Activated naive CD4-positive, alpha-beta T cell (primary cell): Measurements from ENCODE around the gene HIPK2.

Source experiments
- DNase-seq, 4 experiments: peaks; one replicate each; lab custom pipeline; 2025; lab: John Stamatoyannopoulos, UW

Gene HIPK2

DNA sequence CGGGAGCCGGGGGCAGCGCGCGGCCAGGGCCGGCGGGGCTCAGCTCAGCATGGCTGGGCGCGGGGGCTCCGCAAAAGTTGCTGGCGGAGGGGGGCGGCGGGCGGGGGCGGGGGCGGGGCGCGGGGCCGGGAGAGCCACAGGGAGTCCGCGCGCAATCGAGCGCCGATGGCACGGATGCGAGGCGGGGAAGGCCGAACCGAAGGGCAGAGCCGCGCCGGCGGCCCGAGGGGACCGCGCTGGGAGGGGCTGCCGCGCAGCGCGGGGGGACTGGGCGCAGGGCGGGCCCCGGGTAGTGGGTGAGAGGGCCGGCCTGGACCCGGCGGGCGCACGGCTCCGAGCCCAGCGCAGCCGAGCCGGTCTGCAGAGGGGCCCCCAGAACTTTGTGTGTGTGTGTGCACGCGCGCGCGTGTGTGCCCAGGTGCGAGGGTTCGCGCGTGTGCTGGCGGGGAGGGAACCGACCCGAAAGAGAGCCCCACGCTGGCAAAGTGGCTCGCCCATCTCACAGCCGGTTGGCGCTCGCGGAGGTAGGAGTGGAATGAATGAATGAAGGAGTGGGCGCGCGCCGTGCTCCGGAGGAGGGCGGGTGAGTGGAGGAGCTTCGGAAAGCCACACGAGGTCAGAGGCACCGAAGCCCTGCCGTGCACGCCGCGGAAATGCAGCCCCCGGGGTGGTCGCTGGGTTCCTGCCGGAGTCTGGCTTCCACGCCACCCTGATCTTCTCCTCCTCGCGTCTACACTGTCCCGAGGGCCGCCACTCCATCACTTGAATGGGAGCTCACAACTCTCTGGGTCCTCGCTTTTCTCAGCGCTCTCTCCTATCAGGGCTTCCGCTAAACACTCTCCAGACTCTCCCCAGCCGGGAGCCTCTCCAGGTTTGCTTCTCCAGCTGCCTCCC is at the start of gene HIPK2:
Gene HIPK2 (minus strand): TSS at position 51 of the 894 bp plus-strand sequence. CDS start 375 bp downstream, outside the sequence.
- DNase-seq: peak; percentile 32 to 64 (median 42)

DNA sequence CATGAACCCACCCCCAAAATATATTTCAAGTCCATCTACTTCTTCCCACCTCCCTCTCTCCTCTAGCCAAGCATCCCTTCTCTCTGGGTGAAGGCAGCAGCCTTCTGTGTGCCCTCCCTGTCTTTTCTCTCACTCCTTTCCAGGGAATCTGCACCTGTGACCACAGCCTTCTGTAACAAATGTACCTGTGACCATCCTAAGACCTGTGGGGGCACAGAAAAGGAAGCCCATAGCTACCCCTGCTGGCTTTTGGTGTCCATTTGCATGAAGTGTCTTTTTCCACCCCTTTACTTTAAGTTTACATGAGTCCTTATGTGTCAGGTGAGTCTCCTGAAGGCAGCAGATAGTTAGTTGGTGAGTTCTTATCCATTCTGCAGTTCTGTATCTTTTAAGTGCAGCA is 49.2 kb upstream of the HIPK2 start:
- DNase-seq: no peak

DNA sequence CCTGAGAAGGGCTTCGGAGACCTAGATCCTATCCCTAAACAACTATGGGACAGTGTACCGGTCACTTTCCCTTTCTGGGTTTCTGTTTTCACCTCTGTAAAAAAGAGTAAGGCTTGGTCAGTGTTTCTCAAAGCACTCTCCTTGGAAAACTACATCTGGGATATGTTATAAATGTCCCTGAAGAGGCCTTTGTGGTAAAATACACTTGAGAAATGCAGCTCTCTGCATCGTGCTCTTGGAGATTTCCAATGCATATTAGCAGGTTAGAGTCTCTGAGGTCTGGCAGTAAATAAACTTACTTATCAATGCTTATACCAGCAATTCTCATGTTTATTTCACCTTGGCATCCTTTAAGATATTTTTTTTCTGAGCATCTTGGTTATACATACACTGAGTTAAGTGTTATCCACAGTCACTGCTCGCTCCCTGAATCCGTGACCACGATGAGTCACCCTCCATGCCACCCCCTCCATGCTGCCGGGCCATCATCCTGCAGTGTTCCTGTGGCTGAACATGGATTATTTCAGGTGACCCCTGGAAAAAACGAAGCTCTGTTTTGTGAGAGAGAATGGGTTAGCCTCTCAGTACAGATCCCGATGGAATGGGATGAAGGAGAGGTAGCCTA is 48.0 kb upstream of the HIPK2 start:
- DNase-seq: no peak

DNA sequence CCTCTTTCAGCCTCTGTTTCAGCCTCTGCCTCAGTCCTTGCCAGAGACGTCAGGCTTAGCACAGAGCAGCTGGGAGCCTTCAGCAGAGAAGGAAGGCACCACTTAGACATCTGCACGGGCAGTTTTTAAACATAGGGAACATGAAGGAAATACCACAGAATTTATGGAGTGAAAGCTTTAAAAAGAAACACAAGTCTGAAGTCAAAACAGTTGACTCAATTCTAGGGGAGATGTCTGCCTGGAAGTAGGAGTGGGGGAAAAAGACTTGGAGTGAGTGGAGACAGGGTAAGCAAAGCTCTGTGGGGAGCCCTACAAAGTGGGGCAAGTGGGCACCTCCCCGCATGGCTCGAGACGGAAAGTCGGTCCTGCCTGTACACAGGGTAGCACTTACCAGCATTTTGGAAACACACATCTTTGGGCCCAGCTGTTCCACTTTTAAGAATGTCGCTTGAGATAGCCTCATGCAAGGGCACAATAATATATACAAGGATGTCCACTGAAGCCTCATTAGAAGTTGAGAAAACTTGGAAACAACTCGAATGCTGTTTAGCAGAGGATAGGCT is 46.2 kb upstream of the HIPK2 start:
- DNase-seq: no peak

DNA sequence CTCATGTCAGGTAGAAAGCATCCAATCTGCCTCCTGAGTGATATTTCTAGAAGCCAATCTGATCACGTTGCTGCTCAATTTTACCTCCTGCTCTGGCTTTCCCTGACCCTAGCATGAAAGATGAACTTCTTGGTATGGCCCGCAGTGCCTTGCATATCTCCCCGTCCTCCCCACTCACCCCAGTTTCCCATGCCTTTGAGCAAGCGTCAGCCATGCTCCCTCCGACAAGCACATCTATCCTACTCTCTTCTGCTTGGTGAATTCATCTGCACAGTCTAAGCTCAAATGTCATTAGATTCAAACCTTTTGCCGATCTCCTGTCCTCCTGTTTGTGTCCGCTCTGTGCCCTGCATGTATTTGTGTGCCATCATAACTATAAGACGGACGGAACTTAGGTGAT is 45.1 kb upstream of the HIPK2 start:
- DNase-seq: no peak

DNA sequence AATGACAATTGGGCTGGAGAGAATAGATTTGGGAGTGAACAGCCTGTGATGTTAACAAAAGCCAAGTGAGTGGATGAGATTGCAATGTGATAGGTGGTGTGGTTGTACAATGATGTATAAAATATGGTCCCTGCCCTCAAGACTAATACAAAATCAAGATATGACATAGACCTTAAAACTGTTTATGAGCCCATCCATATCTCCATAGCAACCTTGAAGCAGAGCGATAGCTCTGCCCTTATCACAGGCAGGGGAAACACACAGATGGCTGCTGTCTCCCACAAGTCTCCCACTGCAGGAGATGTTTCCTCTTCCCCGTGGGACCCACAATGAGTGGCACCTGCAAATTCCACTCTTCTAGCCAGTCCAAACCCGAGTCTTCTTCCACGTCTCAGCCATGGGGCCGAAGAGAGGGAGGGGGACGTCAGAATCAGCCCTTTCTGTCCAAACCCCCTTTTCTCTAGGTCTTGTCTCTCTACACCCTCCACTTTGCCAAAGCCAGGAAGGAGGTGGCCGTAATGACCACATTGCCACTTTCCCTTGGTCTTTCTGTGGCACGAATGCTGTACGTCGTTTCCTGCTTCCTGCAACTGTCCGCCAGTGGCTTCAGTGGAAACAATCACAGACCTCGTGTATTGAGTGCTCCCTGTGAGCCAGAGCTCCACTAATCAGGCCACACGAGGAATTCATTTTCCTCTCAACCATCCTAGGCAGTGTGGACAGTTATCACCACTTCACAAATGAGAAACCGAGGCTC is 43.7 kb upstream of the HIPK2 start:
- DNase-seq: no peak

DNA sequence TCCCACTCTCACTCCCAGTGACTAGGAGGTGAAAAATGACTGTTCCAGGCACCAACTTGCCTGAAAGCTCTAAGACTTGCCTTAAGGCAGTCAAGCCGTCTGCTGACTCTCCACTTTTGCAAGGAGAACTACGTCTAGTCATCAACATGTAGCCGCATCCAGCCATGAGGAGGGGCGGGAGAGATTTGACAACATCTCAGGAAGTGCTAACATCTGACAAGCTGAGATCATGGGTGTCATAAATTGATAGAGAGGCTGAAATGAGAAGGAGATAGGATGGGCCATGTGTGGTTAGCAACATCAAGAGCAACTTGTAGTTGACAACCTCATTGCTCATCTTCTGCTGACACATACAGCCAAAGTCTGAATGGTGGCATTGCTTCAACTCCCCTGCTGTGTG is 42.3 kb upstream of the HIPK2 start:
- DNase-seq: no peak

DNA sequence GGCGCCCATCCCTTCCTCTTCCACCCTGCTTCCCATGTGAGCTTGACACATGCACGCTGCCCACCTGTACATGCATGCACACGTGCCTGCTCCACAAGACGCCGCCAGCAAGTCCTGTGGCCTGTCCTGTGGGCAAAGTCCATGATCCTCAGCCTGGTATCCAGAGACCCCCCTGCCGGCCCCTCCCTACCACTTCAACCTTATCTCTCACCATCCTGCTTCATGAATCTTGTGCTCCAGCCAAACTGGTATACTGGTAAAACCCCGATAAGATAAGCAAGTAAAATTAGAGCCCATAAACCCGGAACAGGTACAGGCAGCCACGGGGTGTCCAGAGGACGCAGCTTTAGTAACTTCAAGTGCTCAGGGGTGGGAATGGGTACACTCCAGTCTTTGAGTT is 39.5 kb upstream of the HIPK2 start:
- DNase-seq: no peak

DNA sequence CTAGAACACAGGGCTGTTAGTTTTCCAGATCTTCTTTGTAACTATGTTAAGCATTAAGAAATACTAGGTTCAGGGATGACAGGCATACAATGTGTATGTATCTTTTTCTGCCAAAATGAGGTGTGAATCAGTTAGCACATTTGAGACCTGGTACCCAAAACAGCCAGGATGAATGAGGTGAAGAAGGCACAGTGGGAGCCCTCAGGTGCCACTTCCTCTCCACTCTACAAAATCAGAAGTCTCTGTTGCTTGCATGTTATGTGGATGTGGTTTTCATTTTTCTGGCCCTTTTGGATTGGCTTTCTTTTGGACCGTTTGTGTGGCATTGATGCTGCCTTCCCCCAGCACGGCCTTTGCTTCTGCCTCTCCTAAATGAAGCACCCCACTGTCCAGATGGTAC is 35.9 kb upstream of the HIPK2 start:
- DNase-seq: no peak

DNA sequence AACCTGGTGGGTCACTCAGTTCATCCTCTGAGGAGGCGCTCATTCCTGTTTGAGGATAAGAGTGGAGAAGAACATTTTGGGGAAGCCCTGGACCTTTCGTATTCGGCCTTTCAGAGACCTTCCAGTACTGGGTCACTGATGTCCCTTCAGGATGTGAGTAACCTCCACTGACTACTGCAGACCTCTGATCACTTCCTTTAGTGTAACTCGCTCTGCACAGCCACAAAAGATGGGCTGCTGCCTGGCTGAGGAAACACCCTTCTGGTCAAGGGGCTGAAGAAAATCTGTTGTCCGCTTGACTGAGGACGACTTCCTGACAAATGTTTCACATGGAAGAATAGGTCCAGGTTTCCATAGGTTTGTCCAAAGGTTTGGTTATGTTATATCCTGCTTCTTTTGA is 35.4 kb upstream of the HIPK2 start:
- DNase-seq: no peak

DNA sequence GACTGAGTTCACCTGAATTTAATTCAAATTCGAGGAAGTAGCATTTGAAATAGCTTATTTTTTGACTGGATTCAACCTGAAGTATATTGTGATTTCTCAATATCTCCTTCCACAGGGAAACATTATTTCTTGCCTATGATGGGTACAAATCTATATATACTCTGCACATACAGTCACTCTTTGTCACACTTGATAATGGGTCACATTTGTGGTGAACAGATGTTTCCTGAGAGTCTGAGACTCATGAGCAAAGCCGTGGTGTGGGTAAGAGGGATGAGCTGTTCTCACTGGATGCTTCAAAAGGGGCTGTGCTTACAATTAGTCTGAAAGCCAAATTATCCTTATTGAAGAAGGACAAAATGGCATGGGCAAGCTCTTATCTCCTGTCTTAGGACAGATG is 33.3 kb upstream of the HIPK2 start:
- DNase-seq: no peak

DNA sequence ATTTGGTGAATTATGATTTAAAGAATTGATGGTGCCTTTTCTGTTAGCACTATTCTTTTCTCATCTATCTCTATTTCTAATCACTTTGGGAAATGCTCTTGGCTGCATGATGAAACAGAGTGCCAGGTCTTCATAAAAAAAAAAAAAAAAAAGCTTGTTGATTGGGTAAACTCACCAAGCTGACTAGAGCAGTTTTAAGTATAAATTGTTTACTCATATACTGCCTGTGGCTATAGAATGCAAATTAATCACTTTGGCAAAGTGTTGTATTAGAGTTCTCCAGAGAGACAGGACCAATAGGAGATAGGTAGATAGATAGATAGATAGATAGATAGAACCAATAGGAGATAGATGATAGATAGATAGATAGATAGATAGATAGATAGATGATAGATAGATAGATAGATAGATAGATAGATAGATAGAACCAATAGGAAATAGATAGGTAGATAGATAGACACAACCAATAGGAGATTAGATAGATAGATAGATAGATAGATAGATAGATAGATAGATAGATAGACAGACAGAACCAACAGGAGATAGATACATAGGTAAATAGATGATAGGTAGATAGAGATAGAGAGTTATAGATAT is 31.1 kb upstream of the HIPK2 start:
- no peak for DNase-seq

DNA sequence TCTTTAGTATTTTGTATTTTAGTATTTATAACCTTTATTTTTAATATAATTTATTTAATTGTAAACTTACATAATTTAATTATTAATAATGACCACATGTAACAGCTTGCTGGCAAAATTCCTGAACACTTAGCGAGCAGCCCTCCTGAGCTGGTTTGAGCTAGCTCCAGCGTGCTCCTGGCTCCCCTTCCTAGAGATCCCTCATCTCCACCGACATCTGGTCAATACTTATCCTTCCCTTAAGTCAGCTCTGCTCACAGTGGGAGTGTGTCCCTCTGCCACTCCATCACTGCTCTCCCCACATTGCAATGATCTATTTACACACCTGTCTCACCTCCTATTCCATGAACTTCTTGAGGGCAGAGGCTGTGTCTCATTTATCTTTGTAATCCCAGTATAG is 30.6 kb upstream of the HIPK2 start:
- no peak for DNase-seq

DNA sequence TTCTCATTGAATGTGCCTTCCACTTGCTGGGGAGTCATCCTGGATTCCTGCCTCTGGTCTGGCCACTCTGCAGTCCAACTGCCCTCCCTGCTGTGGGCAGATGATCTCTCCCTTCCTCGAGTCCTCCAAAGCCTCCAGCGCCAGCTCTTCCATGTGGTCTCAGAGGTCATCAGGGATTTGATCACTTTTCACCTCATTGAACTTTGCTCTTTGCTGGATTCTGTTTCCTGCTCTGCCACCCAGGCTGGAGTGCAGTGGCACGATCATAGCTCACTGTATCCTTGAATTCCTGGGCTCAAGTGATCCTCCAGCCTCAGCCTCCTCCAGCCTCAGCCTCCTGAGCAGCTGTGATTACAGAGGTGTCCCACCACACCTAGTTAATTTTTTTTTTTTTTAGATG is 29.2 kb upstream of the HIPK2 start:
- DNase-seq: no peak

DNA sequence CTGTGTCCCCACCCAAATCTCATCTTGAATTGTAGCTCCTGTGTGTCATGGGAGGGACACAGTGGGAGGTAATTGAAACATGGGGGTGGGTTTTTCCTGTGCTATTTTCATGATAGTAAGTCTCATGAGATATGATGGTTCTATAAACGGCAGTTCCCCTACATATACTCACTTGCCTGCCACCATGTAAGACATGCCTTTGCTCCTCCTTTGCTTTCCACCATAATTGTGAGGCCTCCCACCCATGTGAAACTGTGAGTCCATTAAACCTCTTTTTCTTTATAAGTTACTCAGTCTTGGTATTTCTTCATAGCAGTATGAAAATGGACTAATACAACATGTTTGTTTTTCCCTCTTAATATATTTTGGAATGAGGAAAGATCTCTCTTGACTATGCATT is 26.8 kb upstream of the HIPK2 start:
- DNase-seq: no peak

DNA sequence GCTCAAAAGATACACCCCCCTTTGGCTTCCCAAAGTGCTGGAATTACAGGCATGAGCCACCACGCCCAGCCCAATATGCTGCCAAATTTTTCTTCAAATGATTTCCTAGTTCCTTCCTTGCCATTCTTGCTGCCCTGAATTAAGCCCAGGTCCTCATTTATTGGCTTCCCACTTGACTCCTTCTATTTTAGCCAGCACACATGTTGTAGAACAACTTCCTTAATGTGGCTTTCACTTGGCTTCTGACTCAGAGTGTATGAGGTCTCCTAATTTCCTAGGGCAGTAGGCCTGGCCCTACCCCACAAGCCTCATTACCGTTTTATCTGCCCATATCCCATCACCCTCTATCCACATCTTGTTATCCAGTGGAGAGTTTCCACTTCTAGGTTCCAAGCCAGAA is 21.8 kb upstream of the HIPK2 start:
- no peak for DNase-seq

DNA sequence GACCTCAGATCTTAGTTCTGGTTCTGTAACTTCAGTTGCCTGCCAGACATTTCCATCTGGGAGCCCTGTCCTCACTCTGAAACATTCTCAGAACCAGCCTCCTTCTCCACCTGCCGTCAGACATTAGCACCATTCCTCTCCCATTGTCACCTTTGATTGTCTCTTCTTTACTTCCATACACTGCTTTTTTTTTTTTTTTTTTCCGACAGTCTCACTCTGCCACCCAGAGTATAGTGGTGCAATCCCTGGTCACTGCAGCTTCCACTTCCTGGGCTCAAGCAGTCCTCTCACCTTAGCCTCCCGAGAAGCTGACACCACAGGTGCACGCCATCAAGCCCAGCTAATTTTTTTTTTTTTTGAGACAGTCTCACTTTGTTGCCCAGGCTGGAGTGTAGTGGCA is 21.1 kb upstream of the HIPK2 start:
- DNase-seq: no peak

DNA sequence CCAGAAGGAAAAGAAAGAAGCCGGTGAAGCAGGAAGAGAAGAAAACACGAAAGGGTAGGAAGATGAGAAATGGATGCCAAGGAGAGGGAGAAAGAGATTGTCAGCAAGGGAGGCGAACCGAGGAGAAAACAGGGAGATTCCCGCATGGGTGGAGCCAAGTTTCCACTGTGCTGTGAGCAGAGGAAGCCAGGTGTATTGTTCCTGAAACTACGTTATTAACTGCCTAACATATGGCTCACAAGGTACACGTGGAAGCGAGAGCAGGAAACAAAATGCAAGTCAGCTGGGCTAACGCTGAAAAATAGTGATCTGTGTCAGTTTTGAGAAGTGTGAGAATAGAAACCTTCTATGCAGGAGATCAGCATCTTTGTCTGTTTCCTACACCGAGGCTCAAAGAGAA is 20.4 kb upstream of the HIPK2 start:
- DNase-seq: no peak

DNA sequence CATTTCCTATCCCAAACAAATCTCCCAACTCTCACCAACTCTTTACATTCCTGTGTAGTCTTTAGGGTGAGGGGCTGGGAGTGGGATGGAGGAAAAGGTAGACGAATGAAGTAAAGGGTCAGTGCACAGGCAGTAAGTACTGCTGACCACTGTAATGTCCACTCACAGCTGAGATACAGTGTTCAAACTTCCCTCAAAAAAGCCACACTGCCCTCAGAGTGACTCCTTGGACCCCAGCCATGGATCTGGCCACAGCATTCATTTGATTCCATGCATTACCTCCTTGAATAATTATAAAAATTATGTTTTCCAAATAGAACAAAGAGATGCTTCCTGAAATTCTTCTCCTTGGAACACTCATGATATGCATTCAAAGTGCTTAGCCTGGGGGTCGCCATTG is 19.8 kb upstream of the HIPK2 start:
- DNase-seq: no peak

DNA sequence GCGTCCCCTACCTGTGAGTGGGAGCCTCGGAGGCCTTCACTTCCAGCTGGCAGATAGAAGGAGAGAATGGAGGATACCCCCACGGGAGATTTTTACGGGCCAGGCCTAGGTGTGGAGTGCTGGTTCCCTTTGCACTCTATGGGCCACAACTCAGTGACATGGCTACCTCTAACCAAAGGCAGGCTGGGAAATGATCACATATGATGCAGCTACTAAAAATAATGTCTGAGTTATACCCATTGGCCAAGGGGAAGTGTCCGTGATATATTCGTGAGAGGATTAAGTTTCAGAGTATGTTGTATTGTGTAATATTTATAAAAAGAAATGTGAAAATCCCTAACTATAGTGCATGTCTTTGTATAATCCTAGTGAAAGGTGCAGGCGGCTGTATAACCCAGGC is 13.5 kb upstream of the HIPK2 start:
- DNase-seq: no peak

DNA sequence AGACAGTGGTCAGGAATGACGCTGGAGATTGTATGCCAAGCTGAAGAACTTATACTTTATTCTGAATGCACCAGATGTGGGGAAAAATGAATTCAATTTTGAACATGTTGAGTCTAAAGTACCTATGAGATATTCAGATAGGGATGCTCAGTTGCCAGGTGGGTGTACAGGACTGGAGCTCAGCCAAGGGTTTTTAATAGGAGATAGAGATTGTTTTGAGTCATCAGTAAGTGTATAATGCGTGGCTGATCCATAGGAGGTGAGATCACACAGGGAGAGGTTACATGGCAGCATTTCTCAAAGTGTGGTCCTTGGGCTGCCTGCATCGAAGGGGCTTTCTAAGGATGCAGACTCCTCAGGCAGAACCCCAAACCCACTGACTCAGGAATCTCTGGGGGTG is 6.8 kb upstream of the HIPK2 start:
- no peak for DNase-seq
